ENCODE results near the gene C1orf232.

DNA sequence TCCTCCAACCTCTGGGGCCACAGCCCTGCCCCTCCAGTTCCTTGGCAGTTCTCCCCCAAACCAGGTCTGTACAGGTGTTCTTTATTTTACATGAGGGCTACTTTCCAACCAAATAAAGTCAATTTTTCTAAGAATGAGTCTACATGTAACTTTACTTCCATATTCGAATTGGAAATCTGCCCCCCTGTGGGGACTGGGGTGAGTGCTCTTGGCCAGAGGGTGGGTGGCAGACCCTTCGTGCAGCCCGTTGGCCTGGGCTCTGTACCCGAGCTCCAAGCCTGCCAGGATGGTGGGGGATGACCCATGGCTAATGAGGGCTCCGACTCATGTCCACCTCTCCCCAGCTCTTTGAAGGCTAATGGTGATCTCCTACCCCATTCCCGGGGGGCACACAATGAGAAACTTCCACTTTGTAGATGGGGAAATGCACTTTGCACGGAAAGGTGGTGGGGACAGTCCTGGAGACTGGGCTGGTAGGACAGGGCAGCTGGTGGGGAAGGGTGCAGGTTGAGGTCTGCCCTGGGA is 21.1 kb upstream of the C1orf232 start:
- TF ChIP-seq, protein P1, sequence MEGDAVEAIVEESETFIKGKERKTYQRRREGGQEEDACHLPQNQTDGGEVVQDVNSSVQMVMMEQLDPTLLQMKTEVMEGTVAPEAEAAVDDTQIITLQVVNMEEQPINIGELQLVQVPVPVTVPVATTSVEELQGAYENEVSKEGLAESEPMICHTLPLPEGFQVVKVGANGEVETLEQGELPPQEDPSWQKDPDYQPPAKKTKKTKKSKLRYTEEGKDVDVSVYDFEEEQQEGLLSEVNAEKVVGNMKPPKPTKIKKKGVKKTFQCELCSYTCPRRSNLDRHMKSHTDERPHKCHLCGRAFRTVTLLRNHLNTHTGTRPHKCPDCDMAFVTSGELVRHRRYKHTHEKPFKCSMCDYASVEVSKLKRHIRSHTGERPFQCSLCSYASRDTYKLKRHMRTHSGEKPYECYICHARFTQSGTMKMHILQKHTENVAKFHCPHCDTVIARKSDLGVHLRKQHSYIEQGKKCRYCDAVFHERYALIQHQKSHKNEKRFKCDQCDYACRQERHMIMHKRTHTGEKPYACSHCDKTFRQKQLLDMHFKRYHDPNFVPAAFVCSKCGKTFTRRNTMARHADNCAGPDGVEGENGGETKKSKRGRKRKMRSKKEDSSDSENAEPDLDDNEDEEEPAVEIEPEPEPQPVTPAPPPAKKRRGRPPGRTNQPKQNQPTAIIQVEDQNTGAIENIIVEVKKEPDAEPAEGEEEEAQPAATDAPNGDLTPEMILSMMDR (IDR thresholded peaks at IDR 0.05; ENCODE audit: extremely low read depth in 1 of 2, insufficient read depth in 1 of 2, low read depth in 1 of 2, low read length in 2 of 2): peak in 1 of 2 donors; percentile 9
- TF ChIP-seq GATA2 (IDR thresholded peaks at IDR 0.05; ENCODE audit: insufficient read depth, insufficient read length, low read depth, low read length): no peak
- TF ChIP-seq EZH2 (IDR thresholded peaks at IDR 0.05; ENCODE audit: borderline replicate concordance, low read depth, low read length, severe bottlenecking): no peak
